ENCODE results near the gene RABEP1.

- TF ChIP-seq CTCF (IDR thresholded peaks at IDR 0.05) (no peak), POLR2A (IDR thresholded peaks at IDR 0.05) (no peak)
Measured at GRCh38 chr17:5425826-5426225, 143.7 kb downstream of the RABEP1 start.
